Measurements from ENCODE around the gene MB.

MB gene

GRCh38 chr22:35614404-35614803 lies 2.7 kb downstream of the MB start:
- DNase-seq: no peak

DNA sequence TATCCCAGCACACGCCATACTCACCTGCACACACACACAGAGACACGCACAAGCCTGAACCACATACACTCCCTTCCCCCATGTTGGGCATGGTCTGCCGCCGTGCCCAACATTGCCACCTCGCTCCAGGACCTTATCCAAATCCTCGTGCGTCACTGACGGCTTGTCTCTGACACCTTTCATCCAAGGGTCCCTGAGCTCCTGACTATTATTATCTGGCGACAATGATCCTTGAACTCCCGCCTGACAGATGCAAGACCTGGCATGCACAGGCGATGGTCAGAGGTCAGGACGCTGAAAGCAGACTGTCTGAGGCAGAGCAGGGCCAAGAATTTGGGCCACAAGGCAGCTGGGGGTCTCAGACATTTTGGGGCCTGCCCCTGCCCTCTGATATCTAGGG lies 4.2 kb downstream of the MB start:
- DNase-seq: no peak

- no peak for DNase-seq
Observed at GRCh38 chr22:35611891-35612576, 5.1 kb downstream of the MB start.

DNA sequence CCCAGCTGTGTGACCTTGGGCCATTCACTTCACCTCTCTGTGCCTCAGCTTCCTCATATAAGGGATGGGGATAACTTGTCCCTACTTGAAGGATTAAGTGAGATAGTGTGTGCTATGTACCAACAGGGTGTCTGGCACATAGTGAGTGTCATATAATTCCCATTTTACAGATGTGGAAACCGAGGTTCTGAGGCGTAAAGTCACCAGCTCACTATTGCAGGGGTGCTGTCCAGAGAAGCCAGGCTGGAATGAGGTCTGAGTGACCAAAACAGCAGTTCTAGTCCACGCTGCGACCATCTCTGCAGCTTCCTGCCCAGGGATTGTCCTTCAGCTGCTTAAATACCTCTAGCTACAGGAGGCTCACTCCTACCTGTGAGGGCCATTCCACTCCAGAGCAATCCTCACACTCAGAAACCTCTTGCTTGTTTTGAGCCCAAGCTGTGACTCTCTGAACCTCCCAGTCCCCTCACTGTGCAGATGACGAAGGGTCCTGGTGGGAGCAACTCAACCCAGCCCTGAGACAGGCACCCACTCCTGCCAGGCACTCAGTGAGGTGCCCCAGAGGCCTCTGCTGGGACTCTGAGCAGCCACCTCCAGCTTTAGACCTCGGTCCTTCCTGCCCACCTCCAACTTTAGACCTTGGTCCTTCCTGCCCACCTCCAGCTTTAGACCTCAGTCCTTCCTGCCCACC lies 5.8 kb downstream of the MB start:
- no peak for DNase-seq

DNA sequence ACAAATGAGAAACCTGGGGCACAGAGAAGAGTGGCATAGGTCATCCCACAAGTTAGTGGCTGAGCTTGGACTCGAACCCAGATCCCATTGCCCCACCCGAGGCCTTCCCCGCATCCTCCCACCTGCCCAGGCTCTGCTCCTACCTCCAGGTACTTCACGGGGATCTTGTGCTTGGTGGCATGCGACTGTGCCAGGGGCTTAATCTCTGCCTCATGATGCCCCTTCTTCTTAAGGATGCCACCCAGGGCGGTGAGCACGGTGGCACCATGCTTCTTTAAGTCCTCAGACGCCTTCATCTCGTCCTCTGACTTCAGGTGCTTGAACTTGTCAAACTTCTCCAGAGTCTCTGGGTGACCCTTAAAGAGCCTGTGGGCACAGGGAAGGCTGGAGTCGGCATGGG lies 6.4 kb downstream of the MB start:
- no peak for DNase-seq

- DNase-seq: no peak
Observed at GRCh38 chr22:35609761-35610160, 7.4 kb downstream of the MB start.

DNA sequence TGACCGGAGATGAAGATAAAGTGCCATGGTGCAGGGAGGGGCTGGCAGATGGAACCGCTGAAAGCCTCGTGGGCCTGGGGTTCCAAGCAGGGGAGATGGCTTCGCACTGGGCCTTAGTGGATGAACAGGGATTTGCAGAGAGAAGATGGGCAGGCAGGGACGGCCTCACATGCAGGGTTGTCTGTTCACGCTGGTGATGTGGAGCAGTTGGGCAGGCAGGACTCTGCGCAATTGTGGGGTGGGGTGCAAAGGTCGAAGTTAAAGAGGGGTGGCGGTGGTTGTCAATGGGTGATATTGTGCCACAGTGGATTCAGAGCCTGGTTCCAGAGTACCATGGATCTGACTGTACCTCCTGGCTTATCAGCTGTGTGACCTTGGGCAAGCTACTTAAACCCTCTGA lies 7.9 kb downstream of the MB start:
- DNase-seq: no peak

- DNase-seq: no peak
Observed at GRCh38 chr22:35608088-35608487, 9.0 kb downstream of the MB start.

GRCh38 chr22:35606916-35607315 lies 10.2 kb downstream of the MB start:
- DNase-seq: no peak

- DNase-seq: no peak
Observed at GRCh38 chr22:35605851-35606481, 11.2 kb downstream of the MB start.

GRCh38 chr22:35605369-35605680 lies 11.8 kb downstream of the MB start:
- DNase-seq: no peak

DNA sequence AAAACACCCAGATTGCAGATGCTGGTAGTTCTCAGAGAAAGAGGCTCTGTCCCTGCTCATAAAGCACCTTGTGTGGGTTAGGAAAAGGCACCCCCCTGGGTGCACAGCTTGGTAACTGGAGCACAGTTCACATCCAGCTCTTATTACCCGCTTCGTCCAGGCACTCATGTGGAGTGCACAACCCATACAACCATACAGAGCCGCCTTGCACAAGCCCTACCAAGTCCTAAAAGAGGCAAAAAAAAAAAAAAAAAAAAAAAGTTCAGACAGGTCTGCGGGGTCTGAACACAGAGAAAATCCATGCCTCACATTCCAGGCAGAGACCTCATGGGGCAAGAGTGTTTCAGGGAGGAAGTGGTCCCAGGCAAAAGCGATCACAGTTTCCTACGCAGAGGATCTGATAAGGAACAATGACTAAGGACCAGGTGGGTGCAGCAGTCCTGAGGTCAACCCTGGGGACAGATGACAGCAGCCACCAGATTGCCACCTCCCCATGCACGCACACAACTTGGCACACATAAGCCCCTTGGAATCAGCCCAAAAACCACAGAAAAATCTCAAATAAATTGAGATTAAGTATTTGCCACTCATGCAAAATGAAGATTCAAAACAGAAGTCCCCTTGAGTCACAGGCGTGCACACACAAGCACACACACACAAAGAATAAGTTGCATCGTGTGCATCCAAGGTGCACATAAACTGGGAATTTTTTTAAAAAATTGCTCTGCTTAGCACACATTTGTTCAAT lies 12.3 kb downstream of the MB start:
- DNase-seq: no peak

GRCh38 chr22:35601743-35602615 lies 15.2 kb downstream of the MB start:
- no peak for DNase-seq

DNA sequence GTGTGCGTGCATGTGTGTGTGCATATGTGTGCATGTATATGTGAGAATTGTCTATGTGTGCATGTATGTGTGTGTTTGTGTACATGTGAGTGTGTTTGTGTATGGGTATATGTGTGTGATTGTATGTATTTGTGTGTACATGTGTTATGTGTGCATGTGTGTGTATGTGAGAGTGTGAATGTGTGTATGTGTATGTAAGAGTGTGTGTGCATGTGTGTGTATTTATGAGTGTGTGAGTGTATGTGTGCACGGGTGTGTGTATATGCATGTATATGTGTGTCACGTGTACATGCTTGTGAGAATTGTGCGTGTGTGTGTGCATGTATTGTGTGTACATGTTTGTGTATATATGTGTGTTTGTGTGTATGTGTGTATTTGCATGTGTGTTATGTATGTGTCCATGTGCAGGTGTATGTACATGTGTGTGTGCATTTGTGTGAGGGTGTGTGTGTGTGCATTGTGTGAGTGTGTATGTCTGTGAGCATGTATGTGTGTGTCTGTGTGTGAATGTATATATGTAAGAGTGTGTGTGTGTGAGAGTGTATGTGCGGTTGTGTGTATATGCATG lies 16.0 kb downstream of the MB start:
- no peak for DNase-seq

- DNase-seq: no peak
Observed at GRCh38 chr22:35600476-35600875, 16.7 kb downstream of the MB start.

DNA sequence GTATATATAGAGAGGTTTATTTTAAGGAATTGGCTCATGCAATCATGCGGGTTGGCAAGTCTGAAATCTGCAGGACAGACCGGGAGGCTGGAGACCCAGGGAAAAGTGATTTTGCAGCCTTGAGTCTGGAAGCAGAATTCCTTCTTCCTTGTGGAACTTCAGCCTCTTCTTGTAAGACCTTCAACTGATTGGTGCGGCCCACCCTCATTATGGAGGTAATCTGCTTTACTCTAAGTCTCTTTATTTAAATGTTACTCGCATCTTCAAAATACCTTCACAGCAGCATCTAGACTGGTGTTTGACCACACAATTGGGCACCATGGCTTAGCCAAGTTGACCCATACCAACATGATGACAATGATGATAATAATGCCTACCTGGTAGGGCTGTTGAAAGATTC lies 17.8 kb downstream of the MB start:
- DNase-seq: no peak

GRCh38 chr22:35598396-35598710 lies 18.8 kb downstream of the MB start:
- DNase-seq: no peak

DNA sequence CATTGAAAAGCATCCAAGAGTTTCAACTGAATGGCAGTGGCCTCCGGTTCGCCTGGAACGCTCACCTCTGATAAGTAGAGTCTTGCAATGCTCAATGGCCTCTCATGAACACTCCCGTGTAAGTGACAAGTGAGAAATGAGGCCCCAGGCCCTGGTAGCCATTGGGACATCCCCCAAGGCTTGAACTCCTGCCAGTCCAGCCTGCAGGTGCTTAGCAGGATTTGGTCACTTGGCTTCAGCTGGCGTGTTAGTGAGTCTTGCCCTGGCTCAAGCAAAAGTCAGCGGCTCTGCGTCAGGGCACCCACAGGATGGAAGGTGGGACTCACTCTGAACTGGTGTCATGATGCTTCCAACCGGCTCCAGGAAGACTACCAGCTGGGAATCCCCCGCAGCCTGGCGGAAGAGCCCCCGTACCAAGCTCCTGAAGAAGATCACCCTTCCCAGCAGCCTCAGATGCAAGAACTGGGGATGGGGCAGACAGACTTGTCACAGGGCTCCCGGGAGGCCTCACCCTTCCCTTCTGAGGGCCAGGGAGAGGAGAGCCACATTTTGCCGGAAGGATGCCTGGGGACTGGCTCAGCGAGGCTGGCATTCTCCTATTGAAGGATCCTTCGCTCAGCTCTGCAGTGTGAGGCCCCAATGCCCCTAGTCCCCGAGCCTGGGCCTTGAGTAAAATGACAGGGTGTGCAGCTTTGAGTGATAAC lies 19.3 kb downstream of the MB start:
- no peak for DNase-seq

DNA sequence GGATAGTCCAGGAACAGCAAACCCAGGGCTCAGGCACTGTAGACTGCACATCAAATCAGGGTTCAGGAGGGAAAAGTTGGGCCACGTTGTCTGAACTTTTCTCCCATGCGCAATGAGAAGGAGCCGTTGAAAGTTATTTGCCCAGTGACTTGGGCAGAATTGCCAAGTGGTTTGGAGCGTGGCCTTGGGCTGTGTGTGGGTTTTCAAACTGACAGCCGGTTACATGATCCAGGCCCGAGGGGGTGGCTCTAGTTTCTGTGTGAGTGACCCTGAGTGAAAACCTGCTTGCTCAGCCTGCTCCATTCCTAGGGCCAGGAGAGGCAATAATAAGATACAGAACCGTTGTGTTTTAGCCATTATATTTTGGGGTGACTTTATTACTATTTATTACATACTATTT lies 20.3 kb downstream of the MB start:
- no peak for DNase-seq

GRCh38 chr22:35594686-35595085 lies 22.4 kb downstream of the MB start:
- DNase-seq: no peak

- DNase-seq: no peak
Observed at GRCh38 chr22:35593891-35594470, 23.1 kb downstream of the MB start.
